Right lobe of liver (tissue), 6 donors: ENCODE measurements around the gene NME9. TPM values are rescaled to one million over a fixed set of nuclear protein-coding genes. Genes with fewer than 3 reads are reported as not detected.

Experiments used
- ATAC-seq, 4 donors: fragments of 200-7000 bp; cut with Tn5 transposase; one replicate each; pipeline ENCODE4 v1.9.1; 2020; ENCODE audit warnings: mild to moderate bottlenecking in 4 of 4, moderate library complexity in 4 of 4
- DNase-seq, 3 donors: peaks; one replicate each; pipeline ENCODE4 v3.0.0-alpha.2; 2020
- H3K27ac ChIP-seq, 3 donors: fragments of 200-600 bp; one replicate each; pipeline ENCODE4 v1.8.0; 2022
- H3K27me3 ChIP-seq, 2 donors: fragments of 200-600 bp; one replicate each; pipeline ENCODE4 v1.8.0; 2022
- H3K36me3 ChIP-seq, 4 donors: fragments of 200-600 bp; sonication (generic) in 1 of 4; one replicate each; pipeline versions ENCODE4 v1.5.1 to v1.8.0; 2017 to 2022; ENCODE audit warnings: control low read depth in 1 of 4
- H3K4me1 ChIP-seq, 4 donors: fragments of 200-600 bp; sonication (generic) in 1 of 4; one replicate each; pipeline versions ENCODE4 v1.5.1 to v1.8.0; 2017 to 2022; ENCODE audit warnings: control low read depth in 1 of 4
- H3K4me3 ChIP-seq, 3 donors: fragments of 200-600 bp; one replicate each; pipeline ENCODE4 v1.8.0; 2022
- H3K9me3 ChIP-seq, 4 donors: fragments of 200-600 bp; sonication (generic) in 1 of 4; one replicate each; pipeline versions ENCODE4 v1.5.1 to v1.8.0; 2017 to 2022; ENCODE audit warnings: control low read depth in 1 of 4
- CTCF ChIP-seq, 4 donors: fragments of 200-600 bp in 3 of 4; fragments of 450-650 bp in 1 of 4; IDR thresholded peaks; one replicate each; pipeline versions ENCODE4 v1.5.1 to v1.8.0; 2016 to 2022; ENCODE audit warnings: antibody characterized with exemption in 4 of 4, mild to moderate bottlenecking in 2 of 4
- POLR2A ChIP-seq: fragments of 450-650 bp; IDR thresholded peaks from one replicate; pipeline ENCODE4 v1.6.1; 2017; ENCODE audit warnings: antibody characterized with exemption, mild to moderate bottlenecking
- WGBS: methylation state at CpG from one replicate; pipeline ENCODE4 v1.1.6; 2018; ENCODE audit warnings: low coverage, low lambda C conversion rate; ENCODE audit not compliant: insufficient coverage; ENCODE audit errors: missing lambda C conversion rate; 5-methylcytosine and 5-hydroxymethylcytosine counted together
- intact Hi-C, 2 donors: fragments of 100-400 bp; cut with DNase I; formaldehyde crosslinking; loops; one replicate each; pipeline versions ENCODE4 v1.11.2 to v1.14.1; 2022
- total RNA-seq, 6 experiments: library from RNA; depleted of rRNA in 2 of 6; stranded (reverse); fragments of >200 nt in 2 of 6; fragmentation: NEBNext Ultra II Directional in 3 of 6; extraction: Animal tissue kit (Norgen Biotek cat#: 25700) in 3 of 6; gene quantifications; one replicate each; pipeline versions ENCODE4 v1.1.0 to v1.2.4, GENCODE V29; 2016 to 2023
- donor health status: DM: no; HTN: yes; CAD: no.
- donor health status: DM: no; HTN: no; CAD: no.
- donor health status: DM: no; HTN: no; CAD: no.
- donor health status: DM: no; HTN: yes; CAD: no.
- donor health status: DM: no; HTN: yes; CAD: no.

The NME9 gene
- total RNA-seq, 6 experiments from 2014 or later = not detected

GRCh38 chr3:138359919-138360868, 30.5 kb upstream of the NME9 start:
- WGBS = 60% methylated on average over 2 of the region's 15 CpGs
- Histone ChIP-seq H3K27me3 (no peaks in the 10 kb centered on the region), H3K36me3 (no peaks in the 10 kb centered on the region), H3K9me3 (no peaks in the 10 kb centered on the region), H3K27ac (no peak overlapping the region), H3K4me3 (no peak overlapping the region), H3K4me1 (no peaks in the 10 kb centered on the region)
- DNase-seq (no peak), ATAC-seq (no peak)
- intact Hi-C loops = no loop called here
- no peak for TF ChIP-seq POLR2A
- TF ChIP-seq CTCF (IDR thresholded peaks at IDR 0.05) = no peak

- no peak overlapping the region for H3K4me3 ChIP-seq
- no peak for DNase-seq
- H3K4me1 ChIP-seq = no peaks in the 10 kb centered on the region
- TF ChIP-seq POLR2A (no peak), CTCF (IDR thresholded peaks at IDR 0.05) (no peak)
- no peaks in the 10 kb centered on the region for H3K27me3 ChIP-seq
- intact Hi-C loops = no loop called here
- ATAC-seq = no peak
- H3K27ac ChIP-seq = no peak overlapping the region
- H3K36me3 ChIP-seq = no peaks in the 10 kb centered on the region
- 79% methylated on average over 6 of the region's 7 CpGs for WGBS
- H3K9me3 ChIP-seq = no peaks in the 10 kb centered on the region
Measured at GRCh38 chr3:138359148-138359918, 29.7 kb upstream of the NME9 start.

GRCh38 chr3:138356730-138357405, 27.2 kb upstream of the NME9 start:
- H3K9me3 ChIP-seq = no peaks in the 10 kb centered on the region
- H3K27me3 ChIP-seq = no peaks in the 10 kb centered on the region
- ATAC-seq (no peak), DNase-seq (no peak)
- intact Hi-C loops = no loop called here
- H3K4me1 ChIP-seq = no peaks in the 10 kb centered on the region
- no peak overlapping the region for H3K4me3 ChIP-seq
- no peak overlapping the region for H3K27ac ChIP-seq
- H3K36me3 ChIP-seq = no peaks in the 10 kb centered on the region
- 74% methylated on average over 7 of the region's 7 CpGs for WGBS
- TF ChIP-seq POLR2A (no peak), CTCF (IDR thresholded peaks at IDR 0.05) (no peak)

GRCh38 chr3:138355071-138355470, 25.4 kb upstream of the NME9 start:
- intact Hi-C loops = no loop called here
- Histone ChIP-seq H3K4me3 (no peak overlapping the region), H3K4me1 (no peaks in the 10 kb centered on the region), H3K9me3 (no peaks in the 10 kb centered on the region), H3K27ac (no peak overlapping the region), H3K27me3 (no peaks in the 10 kb centered on the region), H3K36me3 (no peaks in the 10 kb centered on the region)
- 78% methylated on average over 3 of the region's 3 CpGs for whole genome bisulfite sequencing
- TF ChIP-seq CTCF (IDR thresholded peaks at IDR 0.05) (no peak), POLR2A (no peak)
- DNase-seq (no peak), ATAC-seq (no peak)
